OCI-LY3 (cell line): ENCODE results near the gene GEMIN5.

Experiments used
- H2AFZ ChIP-seq: fragments of 200-600, 300-600 bp; shearing (Covaris generic); 2 replicates; pipeline ENCODE4 v1.6.0; 2014; ENCODE audit warnings: antibody characterized with exemption, low read depth, low read length
- H3K27ac ChIP-seq: fragments of 200-600, 300-600 bp; sonication (generic); 2 replicates; pipeline ENCODE4 v1.5.1; 2014; ENCODE audit warnings: mild to moderate bottlenecking, low read length, moderate library complexity, mixed read lengths
- H3K27me3 ChIP-seq: fragments of 200-600, 300-600 bp; sonication (generic); 2 replicates; pipeline ENCODE4 v1.6.1; 2014; ENCODE audit warnings: low read depth, low read length, mixed read lengths
- H3K36me3 ChIP-seq: fragments of 200-600, 300-600 bp; sonication (generic); replicated peaks from 2 replicates; pipeline ENCODE3; 2014; ENCODE audit warnings: low read depth, low read length, mixed read lengths
- H3K4me1 ChIP-seq: fragments of 300-600, 200-600 bp; sonication (generic); 2 replicates; pipeline ENCODE4 v1.6.1; 2014; ENCODE audit warnings: low read length, mixed read lengths
- H3K4me2 ChIP-seq: fragments of 200-600, 300-600 bp; sonication (generic); 2 replicates; pipeline ENCODE4 v1.6.1; 2014; ENCODE audit warnings: low read length, mixed read lengths
- H3K4me3 ChIP-seq: fragments of 300-600, 200-600 bp; sonication (generic); 2 replicates; pipeline ENCODE4 v1.5.1; 2014; ENCODE audit warnings: antibody characterized with exemption, mild to moderate bottlenecking, low read length, moderate library complexity
- H3K79me2 ChIP-seq: fragments of 300-600, 200-600 bp; shearing (Covaris generic); 2 replicates; pipeline ENCODE4 v1.6.1; 2014; ENCODE audit warnings: mild to moderate bottlenecking, low read length, mixed read lengths
- H3K9ac ChIP-seq: fragments of 300-600, 200-600 bp; shearing (Covaris generic); 2 replicates; pipeline ENCODE4 v1.6.0; 2014; ENCODE audit warnings: mild to moderate bottlenecking, low read length, moderate library complexity
- H3K9me3 ChIP-seq: fragments of 200-600, 300-600 bp; shearing (Covaris generic); 2 replicates; pipeline ENCODE4 v1.6.1; 2014; ENCODE audit warnings: low read length, mixed read lengths; ENCODE audit not compliant: insufficient read depth
- H4K20me1 ChIP-seq: fragments of 200-600, 300-600 bp; sonication (generic); 2 replicates; pipeline ENCODE4 v1.6.1; 2016; ENCODE audit warnings: low read length, mixed read lengths; ENCODE audit not compliant: insufficient read depth
- CTCF ChIP-seq: fragments of 200-600, 300-600 bp; sonication (generic); IDR thresholded peaks from 2 replicates; pipeline ENCODE4 v1.5.1; 2014; ENCODE audit warnings: antibody characterized with exemption, low read length, low read depth
- EZH2phosphoT487 ChIP-seq: fragments of 200-600 bp; shearing (Covaris generic); IDR thresholded peaks from 2 replicates; pipeline ENCODE4 v1.6.1; 2018; ENCODE audit warnings: antibody characterized with exemption, mixed run types, low read depth

The GEMIN5 gene

GRCh38 chr5:154862766-154863165 is 75.2 kb downstream of the GEMIN5 start:
- no peak overlapping the region for H2AFZ ChIP-seq
- peaks cover 18% of the 10 kb centered on the region for H3K36me3 ChIP-seq
- H3K79me2 ChIP-seq, result peaks cover 64% of the 10 kb centered on the region
- no peak overlapping the region for H3K27ac ChIP-seq
- peaks cover 28% of the 10 kb centered on the region for H4K20me1 ChIP-seq
- H3K4me2 ChIP-seq, result peak overlapping the region; percentile 37
- no peaks in the 10 kb centered on the region for H3K9me3 ChIP-seq
- H3K27me3 ChIP-seq, result no peaks in the 10 kb centered on the region
- no peak overlapping the region for H3K4me3 ChIP-seq
- H3K9ac ChIP-seq, result no peak overlapping the region
- TF ChIP-seq CTCF (no peak), EZH2phosphoT487 (no peak)
- peaks cover 26% of the 10 kb centered on the region for H3K4me1 ChIP-seq

GRCh38 chr5:154861946-154862345 is 76.1 kb downstream of the GEMIN5 start:
- H3K27ac ChIP-seq, result no peak overlapping the region
- TF ChIP-seq CTCF (no peak), EZH2phosphoT487 (no peak)
- peaks cover 18% of the 10 kb centered on the region for H3K36me3 ChIP-seq
- no peaks in the 10 kb centered on the region for H3K27me3 ChIP-seq
- H2AFZ ChIP-seq, result no peak overlapping the region
- peaks cover 27% of the 10 kb centered on the region for H3K4me1 ChIP-seq
- no peak overlapping the region for H3K4me2 ChIP-seq
- no peak overlapping the region for H3K4me3 ChIP-seq
- peaks cover 64% of the 10 kb centered on the region for H3K79me2 ChIP-seq
- H3K9ac ChIP-seq, result no peak overlapping the region
- peaks cover 28% of the 10 kb centered on the region for H4K20me1 ChIP-seq
- H3K9me3 ChIP-seq, result no peaks in the 10 kb centered on the region

GRCh38 chr5:154860765-154861164 is 77.2 kb downstream of the GEMIN5 start:
- peak overlapping the region; percentile 78 for H3K4me2 ChIP-seq

GRCh38 chr5:154860123-154860522 is 77.9 kb downstream of the GEMIN5 start:
- Histone ChIP-seq H3K9me3 (no peaks in the 10 kb centered on the region), H3K4me1 (peaks cover 29% of the 10 kb centered on the region), H3K79me2 (peaks cover 64% of the 10 kb centered on the region), H3K27ac (no peak overlapping the region), H2AFZ (no peak overlapping the region), H3K27me3 (no peaks in the 10 kb centered on the region), H3K9ac (peak overlapping the region; percentile 82), H3K36me3 (peaks cover 10% of the 10 kb centered on the region), H3K4me2 (peak overlapping the region; percentile 78), H3K4me3 (peak overlapping the region; percentile 98), H4K20me1 (peaks cover 28% of the 10 kb centered on the region)
- no peak for TF ChIP-seq EZH2phosphoT487
- no peak for TF ChIP-seq CTCF

More at GRCh38 chr5:154860765-154861164, 77.2 kb downstream of the GEMIN5 start:
- TF ChIP-seq EZH2phosphoT487 (no peak), CTCF (no peak)
- Histone ChIP-seq H3K9me3 (no peaks in the 10 kb centered on the region), H3K4me3 (peak overlapping the region; percentile 98), H3K79me2 (peaks cover 64% of the 10 kb centered on the region), H3K27ac (no peak overlapping the region), H3K36me3 (peaks cover 16% of the 10 kb centered on the region), H4K20me1 (peaks cover 28% of the 10 kb centered on the region), H2AFZ (no peak overlapping the region), H3K27me3 (no peaks in the 10 kb centered on the region), H3K4me1 (peaks cover 29% of the 10 kb centered on the region), H3K9ac (0 out of 2 replicates have a peak overlapping the region, but pooled peaks have one; percentile 6)
